GM12874 (cell line): Measurements from ENCODE around the gene POU6F2.

Experiments used
- CTCF ChIP-seq: IDR thresholded peaks from 2 replicates; pipeline ENCODE4 v1.5.1; 2011; ENCODE audit warnings: low read depth, mild to moderate bottlenecking, control low read depth, low read length, moderate library complexity; ENCODE audit not compliant: insufficient read depth

The POU6F2 gene

GRCh38 chr7:39428221-39428620 lies 450.5 kb downstream of the POU6F2 start:
- TF ChIP-seq CTCF, result no peak

- TF ChIP-seq CTCF, result no peak
Observed at GRCh38 chr7:39429421-39429820, 451.7 kb downstream of the POU6F2 start.

GRCh38 chr7:39430441-39430840 lies 452.7 kb downstream of the POU6F2 start:
- TF ChIP-seq CTCF, result no peak

- TF ChIP-seq CTCF, result no peak
Observed at GRCh38 chr7:39430909-39431641, 453.4 kb downstream of the POU6F2 start.

GRCh38 chr7:39432368-39432767 lies 454.7 kb downstream of the POU6F2 start:
- no peak for TF ChIP-seq CTCF

GRCh38 chr7:39432807-39433416 lies 455.2 kb downstream of the POU6F2 start:
- no peak for TF ChIP-seq CTCF

- TF ChIP-seq CTCF, result no peak
Observed at GRCh38 chr7:39433550-39433949, 455.8 kb downstream of the POU6F2 start.
